ENCODE results near the gene RAB28.

The RAB28 gene

GRCh38 chr4:13523591-13524503, 39.7 kb upstream of the RAB28 start:
- Mint-ChIP-seq H3K4me3 (no peak overlapping the region), H3K4me1 (no peaks in the 10 kb centered on the region), H3K9me3 (peaks cover 19% of the 10 kb centered on the region), H3K36me3 (ENCODE audit: low read depth) (no peaks in the 10 kb centered on the region), H3K27me3 (ENCODE audit: low read depth) (peaks cover 99% of the 10 kb centered on the region), H3K27ac (no peak overlapping the region)
- no peak for TF ChIP-seq CTCF (IDR thresholded peaks at IDR 0.05; ENCODE audit: unreplicated experiment in 3 of 3)

GRCh38 chr4:13523105-13523477, 39.0 kb upstream of the RAB28 start:
- Mint-ChIP-seq H3K9me3 (peaks cover 19% of the 10 kb centered on the region), H3K36me3 (ENCODE audit: low read depth) (no peaks in the 10 kb centered on the region), H3K27me3 (ENCODE audit: low read depth) (peaks cover 94% of the 10 kb centered on the region), H3K4me3 (no peak overlapping the region), H3K27ac (no peak overlapping the region), H3K4me1 (no peaks in the 10 kb centered on the region)
- no peak for TF ChIP-seq CTCF (IDR thresholded peaks at IDR 0.05; ENCODE audit: unreplicated experiment in 3 of 3)

GRCh38 chr4:13522282-13523104, 38.4 kb upstream of the RAB28 start:
- Mint-ChIP-seq H3K27me3 (ENCODE audit: low read depth) (peaks cover 92% of the 10 kb centered on the region), H3K9me3 (peaks cover 19% of the 10 kb centered on the region), H3K4me3 (no peak overlapping the region), H3K27ac (no peak overlapping the region), H3K4me1 (no peaks in the 10 kb centered on the region), H3K36me3 (ENCODE audit: low read depth) (no peaks in the 10 kb centered on the region)
- no peak for TF ChIP-seq CTCF (IDR thresholded peaks at IDR 0.05; ENCODE audit: unreplicated experiment in 3 of 3)

GRCh38 chr4:13521047-13521446, 36.9 kb upstream of the RAB28 start:
- no peaks in the 10 kb centered on the region for H3K4me1 Mint-ChIP-seq
- H3K36me3 Mint-ChIP-seq (ENCODE audit: low read depth): no peaks in the 10 kb centered on the region
- H3K9me3 Mint-ChIP-seq: peaks cover 18% of the 10 kb centered on the region
- H3K27me3 Mint-ChIP-seq (ENCODE audit: low read depth): peaks cover 89% of the 10 kb centered on the region
- TF ChIP-seq CTCF (IDR thresholded peaks at IDR 0.05; ENCODE audit: unreplicated experiment in 3 of 3): no peak
- H3K4me3 Mint-ChIP-seq: no peak overlapping the region
- H3K27ac Mint-ChIP-seq: no peak overlapping the region

GRCh38 chr4:13516315-13516860, 32.2 kb upstream of the RAB28 start:
- no peak overlapping the region for H3K27ac Mint-ChIP-seq
- no peaks in the 10 kb centered on the region for H3K4me1 Mint-ChIP-seq
- peaks cover 74% of the 10 kb centered on the region for H3K27me3 Mint-ChIP-seq (ENCODE audit: low read depth)
- no peaks in the 10 kb centered on the region for H3K36me3 Mint-ChIP-seq (ENCODE audit: low read depth)
- H3K4me3 Mint-ChIP-seq: no peak overlapping the region
- no peaks in the 10 kb centered on the region for H3K9me3 Mint-ChIP-seq
- TF ChIP-seq CTCF (IDR thresholded peaks at IDR 0.05; ENCODE audit: unreplicated experiment in 3 of 3): no peak

Measured in nephron (organoid).